SIG-M5 (cell line): ENCODE data around the gene MINDY2.
"Not testable (repeated sequence)": the region's sequence is repeated elsewhere in the genome, so short reads cannot be mapped to it uniquely, and the experiment has no call there.

Source experiments
- DNase-seq: peaks from one replicate; lab custom pipeline; 2025; lab: John Stamatoyannopoulos, UW

The MINDY2 gene

DNA sequence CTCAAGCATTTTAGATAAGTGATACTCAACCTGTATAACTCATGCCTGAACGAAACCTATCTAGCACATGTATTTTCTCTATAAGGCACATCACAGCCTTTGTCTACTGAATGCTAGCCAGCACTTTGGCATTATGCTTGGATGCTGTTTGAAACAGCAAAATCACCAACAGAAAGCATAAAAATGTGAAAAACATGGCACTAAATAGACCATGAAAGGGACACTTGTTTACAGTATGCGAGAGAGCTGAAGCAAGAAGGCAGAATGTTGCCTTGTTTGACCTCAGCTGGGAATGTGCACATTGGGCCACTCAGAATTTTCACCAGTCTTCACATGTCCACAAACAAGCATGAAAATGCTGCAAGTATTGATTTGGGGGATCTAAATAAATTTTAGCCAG, 59.5 kb downstream of the MINDY2 start:
- DNase-seq: no peak

DNA sequence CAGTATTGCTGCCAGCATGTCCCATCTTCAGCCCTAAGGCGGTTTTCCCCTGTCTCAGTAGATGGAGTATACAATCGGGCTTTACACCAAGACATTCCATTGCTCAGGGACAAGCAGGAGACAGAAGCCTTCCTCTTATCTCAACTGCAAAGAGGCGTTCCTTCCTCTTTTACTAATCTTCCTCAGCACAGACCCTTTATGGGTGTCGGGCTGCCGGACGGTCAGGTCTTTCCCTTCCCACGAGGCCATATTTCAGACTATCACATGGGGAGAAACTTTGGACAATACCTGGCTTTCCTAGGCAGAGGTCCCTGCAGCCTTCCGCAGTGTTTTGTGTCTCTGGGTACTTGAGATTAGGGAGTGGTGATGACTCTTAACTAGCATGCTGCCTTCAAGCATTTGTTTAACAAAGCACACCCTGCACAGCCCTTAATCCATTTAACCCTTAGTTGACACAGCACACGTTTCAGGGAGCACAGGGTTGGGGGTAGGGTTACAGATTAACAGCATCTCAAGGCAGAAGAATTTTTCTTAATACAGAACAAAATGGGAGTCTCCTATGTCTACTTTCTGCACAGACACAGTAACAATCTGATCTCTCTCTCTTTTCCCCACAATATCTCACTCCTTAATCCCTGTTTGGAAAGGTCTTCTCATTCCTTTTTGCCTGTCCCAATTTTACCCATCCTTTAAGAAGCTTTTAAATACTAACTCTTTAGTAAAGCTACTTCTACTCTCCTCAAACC, 62.8 kb downstream of the MINDY2 start:
- not testable (repeated sequence) for DNase-seq

DNA sequence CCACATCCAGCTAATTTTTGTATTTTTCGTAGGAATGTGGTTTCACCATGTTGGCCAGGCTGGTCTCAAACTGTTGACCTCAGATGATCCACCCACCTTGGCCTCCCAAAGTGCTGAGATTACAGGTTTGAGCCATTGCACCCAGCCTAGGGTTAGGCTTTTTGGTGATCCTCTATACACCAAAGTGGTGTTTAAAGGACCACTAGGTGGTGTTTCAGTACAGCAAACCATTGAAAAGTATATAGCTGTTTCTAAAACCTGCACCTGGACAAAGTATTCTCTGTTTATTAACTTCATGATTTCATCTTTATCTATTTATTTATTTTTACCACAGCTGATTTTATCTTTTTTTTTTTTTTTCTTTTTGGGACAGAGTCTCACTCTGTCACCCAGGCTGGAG, 68.4 kb downstream of the MINDY2 start:
- no peak for DNase-seq

DNA sequence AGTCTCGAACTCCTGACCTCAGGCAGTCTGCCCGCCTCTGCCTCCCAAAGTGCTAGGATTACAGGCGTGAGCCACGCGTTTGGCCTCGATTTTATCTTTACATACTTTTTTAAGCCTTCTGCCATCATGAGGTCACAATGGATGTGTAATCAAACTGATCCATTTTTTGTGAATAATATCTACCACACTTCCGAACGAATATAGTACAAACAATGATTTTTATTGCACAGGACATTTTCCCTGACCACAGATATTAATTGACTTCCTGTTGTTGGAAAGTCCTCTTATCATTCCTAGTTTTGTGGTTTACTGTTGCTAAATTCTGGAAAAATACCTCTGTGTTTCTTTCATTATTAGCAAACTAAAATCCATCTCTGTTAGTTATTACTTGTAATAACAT, 68.9 kb downstream of the MINDY2 start:
- DNase-seq: no peak

- no peak for DNase-seq
Measured at GRCh38 chr15:58842713-58843396, 71.8 kb downstream of the MINDY2 start.

DNA sequence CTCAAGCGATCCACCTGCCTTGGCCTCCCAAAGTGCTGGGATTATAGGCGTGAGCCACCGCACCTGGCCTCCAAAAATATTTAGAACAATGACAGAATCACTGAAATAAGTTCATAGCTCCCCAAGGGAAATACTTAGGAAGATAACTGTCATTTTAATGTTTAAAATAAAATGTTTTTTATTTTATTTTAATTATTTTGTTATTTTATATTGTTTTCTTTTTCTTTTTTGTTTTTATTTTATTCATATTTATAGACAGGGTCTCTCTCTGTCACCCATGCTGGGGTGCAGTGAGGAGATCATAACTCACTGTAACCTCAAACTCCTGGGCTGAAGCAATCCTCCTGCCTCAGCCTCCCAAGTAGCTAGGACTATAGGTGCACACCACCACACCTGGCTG, 80.1 kb downstream of the MINDY2 start:
- DNase-seq: not testable (repeated sequence)

DNA sequence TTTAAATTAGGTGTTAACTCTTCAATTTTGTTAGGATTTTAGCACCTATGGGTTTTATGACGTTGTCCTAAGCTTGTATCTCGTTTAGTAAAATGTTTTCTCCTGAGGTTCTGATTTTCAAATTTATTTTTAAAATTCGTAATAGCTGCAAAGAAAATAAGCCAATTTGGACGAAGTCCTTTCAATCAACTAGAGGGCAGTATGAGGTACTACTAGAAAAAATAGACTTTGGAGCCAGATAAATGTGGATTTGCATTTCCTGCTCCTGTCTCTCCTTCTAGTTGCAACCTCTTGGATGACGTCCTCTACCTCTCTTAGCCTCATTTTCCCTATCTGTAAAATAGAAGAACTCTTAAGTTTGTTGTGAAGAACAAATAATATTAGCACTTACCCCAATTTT, 81.2 kb downstream of the MINDY2 start:
- no peak for DNase-seq

DNA sequence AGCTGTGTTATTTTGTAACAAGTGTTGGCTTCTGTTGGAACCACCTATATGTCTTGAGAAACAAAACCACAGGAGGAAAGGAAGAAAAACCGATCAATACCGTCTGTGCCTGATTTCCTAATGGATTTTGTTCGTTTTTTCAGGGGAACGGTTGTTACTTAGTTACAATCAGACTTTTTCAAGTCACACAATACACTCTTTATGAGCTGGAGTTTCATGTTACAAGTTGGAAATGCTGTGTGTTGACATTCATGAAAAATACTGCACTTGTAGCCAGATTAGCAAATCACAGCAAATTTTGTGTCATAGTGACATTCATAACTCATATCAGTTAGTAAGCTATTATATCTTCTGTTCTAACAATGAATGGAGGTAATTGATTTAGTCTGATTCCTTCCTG, 83.5 kb downstream of the MINDY2 start:
- DNase-seq: no peak

DNA sequence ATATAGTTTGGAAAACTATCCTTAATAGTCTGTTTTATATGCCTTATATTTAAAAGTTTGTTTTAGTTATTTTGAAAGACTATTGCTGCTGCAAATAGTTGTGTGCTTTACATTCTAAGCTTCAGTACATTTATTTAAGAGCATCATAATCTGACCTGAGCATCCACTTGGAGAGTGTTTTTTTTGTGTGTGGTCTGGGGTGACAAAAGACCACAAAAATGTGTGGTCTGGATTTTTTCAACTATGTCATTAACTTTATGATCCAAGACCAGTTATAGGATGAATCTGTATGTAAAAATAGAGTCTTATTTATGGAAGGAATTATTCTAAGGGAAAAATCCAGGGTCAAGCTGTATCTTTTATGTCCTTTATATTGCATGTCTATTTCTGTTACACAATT, 85.0 kb downstream of the MINDY2 start:
- DNase-seq: no peak

DNA sequence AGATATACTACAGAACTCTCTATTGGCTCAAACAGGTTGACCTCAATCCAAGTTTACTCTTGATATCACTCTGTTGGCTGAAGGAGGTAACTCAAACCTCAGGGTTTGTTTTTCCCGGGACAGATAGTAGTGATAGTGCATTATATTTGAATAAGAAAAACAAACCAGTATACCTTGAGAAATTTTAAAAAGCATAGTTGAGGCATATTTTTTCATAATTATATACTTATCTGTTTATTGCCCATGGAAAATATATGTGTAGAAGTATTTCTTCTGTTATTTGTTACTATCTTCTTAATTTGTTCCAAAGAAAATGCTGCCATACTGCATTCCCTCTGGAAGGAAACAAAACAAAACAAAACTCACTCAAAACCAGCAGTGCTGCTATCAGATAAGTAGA, 85.5 kb downstream of the MINDY2 start:
- not testable (repeated sequence) for DNase-seq

- no peak for DNase-seq
Measured at GRCh38 chr15:58862326-58862725, 91.2 kb downstream of the MINDY2 start.

- no peak for DNase-seq
Measured at GRCh38 chr15:58864602-58865424, 93.7 kb downstream of the MINDY2 start.

DNA sequence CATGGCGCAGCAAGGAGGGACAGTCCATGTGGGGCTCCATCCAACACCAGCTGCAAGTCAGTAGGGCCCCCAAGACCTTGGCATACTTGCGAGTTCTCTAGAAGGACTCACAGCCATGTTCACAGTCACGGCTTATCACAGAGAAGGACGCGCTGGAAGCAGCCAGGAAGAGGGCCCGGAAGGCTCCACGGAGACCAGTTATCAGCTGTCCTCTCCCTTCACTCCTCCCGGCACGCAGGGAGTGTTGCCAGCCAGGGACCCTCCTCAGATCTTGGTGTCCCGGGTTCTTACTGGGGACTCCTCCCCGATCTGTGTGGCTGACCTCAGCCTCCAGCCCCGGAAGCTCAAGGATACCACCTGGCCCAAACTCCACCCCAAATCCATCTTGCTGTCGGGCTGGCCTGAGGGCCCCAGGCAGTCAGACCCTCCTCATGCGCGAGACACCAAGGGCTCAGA, 94.4 kb downstream of the MINDY2 start:
- no peak for DNase-seq

DNA sequence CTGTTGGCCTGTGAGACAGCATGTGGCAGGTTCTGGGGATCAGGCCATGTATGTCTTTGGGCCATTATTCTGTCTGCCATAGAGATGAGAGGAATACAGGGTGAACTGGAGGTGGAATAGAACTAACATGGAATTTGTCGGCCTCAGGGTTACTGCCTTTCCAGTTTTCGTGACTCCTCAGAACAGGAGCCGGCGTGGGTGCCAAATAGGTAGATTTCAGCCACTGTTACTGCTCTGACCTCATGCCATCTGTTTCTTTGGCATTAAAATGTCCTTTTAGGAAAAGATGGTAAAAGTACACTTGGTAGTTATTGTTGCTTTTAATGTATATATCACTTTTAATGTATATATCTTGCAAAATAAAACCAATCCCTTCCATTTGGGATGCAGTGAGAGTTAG, 96.8 kb downstream of the MINDY2 start:
- no peak for DNase-seq

- peak; percentile 6 for DNase-seq
Measured at GRCh38 chr15:58870451-58870850, 99.3 kb downstream of the MINDY2 start.

- DNase-seq: no peak
Measured at GRCh38 chr15:58873267-58873666, 102.2 kb downstream of the MINDY2 start.

GRCh38 chr15:58875343-58875742, 104.2 kb downstream of the MINDY2 start:
- no peak for DNase-seq

DNA sequence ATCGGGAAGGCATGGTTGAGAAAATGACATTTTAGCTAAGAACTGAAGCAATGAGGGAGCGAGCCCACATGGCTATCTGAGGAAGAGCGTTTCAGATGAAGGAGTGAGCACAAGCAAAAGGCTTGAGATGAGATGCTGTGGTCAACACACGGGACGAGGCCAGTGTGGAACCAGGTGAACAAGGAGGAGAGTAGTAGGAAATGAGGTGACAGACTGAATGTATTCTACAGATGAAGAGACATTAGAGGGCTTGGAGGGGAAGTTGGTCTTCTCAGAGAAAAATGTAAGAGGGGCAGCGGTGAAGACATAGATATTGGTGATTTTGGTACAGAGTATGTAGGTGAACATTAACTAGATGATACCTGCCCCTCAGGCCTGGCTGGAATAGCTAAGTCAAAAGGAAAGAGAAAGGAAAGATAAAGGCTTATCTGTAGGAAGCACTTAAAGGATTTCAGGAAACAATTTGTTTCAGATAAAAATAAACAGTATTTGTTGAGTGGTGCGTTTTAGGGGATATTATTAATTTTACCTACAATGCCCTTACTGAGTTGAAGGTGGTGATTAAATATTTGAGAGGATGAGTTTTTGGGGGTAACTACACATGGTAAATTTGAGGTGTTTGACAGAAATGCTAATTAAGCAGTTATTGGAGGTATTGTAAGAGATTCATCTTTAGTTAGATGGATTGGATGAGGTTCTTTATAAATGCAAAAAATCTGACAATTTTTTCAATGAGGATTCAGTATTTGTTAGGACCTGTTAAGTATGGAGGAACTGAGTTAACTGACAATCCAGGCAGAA, 105.4 kb downstream of the MINDY2 start:
- DNase-seq: no peak

DNA sequence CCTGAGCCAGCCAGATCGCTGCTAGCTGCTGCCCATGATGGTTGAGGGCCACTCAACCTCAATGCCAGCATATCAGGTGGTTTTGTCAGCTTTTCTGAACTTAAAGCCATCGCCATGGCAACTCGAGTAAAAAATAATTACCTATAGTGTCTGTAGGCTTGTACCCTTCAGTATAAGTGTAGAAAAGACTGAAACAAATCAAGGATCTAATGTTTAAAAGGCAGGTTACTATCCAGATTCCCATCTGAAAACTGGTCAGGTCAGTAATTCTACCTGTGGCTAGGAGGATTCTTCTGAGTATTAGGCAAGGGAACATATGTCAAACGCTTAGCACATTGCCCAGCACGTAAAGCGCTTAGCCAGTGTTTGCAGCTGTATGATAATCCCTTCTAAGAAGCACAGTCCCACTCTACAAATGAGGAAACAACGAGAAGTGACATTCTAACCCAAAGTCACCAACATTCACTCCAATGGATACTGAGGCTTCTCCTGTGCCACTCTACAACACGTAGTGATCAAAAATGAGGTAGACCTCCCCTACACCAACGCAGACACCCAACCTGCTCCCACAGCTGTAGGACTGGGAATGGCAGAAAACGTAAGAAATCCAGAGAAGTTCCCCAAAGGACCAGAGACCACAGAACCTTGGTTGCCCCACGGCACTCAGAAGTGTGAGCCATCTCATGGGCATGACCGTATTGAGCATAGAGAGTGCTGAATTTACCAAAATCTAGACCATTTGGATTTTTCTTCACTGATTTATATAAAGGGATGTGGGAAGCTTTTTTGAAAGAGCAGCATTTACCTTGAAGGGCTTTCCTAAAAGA, 107.1 kb downstream of the MINDY2 start:
- DNase-seq: no peak

DNA sequence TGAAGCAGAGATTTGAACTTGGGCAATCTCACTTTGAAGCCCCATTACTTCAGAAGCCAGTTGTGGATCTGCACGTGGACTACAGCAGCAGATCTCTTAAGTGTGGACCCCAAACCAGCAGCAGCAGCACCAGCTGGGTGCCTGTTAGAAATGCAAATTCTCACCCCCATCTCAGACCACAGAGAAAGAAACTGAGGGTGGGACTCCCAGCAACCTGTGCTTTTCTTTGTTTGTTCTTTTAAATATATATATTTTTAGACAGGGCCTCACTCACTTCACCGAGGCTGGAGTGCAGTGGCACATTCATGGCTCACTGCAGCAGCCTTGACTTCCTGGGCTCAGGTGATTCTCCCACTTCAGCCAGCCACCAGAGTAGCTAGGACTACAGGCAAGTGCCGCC, 109.2 kb downstream of the MINDY2 start:
- DNase-seq: no peak

DNA sequence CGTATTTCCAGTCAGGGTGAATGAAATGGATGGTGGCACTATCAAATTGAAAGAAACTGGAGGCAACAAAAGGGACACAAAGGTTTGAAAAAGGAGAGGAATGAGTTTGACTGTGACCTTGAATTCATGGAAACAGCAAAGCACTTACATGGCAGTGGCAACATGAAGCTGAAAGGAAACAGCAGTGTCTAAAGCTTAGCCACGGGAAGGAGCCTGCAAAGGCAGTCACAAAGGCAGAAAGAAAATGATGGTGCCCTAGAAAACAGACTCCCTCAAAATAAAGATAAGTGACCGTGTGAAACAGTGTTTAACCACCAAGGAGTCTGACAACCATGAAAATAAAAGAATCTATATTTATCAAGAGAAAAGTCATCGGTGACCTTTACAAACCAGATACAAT, 111.1 kb downstream of the MINDY2 start:
- no peak for DNase-seq
